Pulmonary artery endothelial cell (primary cell): ENCODE results near the gene CMTM8. TPM values are rescaled to one million over a fixed set of nuclear protein-coding genes. Genes with fewer than 3 reads are reported as not detected.
"Not testable (repeated sequence)": the region's sequence is repeated elsewhere in the genome, so short reads cannot be mapped to it uniquely, and the experiment has no call there.

Experiments
- DNase-seq: peaks from one replicate; pipeline ENCODE4 v3.0.0-alpha.2; 2011; ENCODE audit warnings: low read depth, low spot score
- total RNA-seq: library from RNA; depleted of rRNA; stranded (reverse); fragments of >200 nt; gene quantifications from 2 replicates; pipeline ENCODE4 v1.2.3, GENCODE V29; 2014

Gene CMTM8
- total RNA-seq, 1 donor from 2014 or later: 2.6 TPM

GRCh38 chr3:32228743-32229142 is 9.7 kb upstream of the CMTM8 start:
- DNase-seq: not testable (repeated sequence)

- DNase-seq: no peak
These were observed 8.9 kb upstream of the CMTM8 start for GRCh38 chr3:32229565-32229964.

- no peak for DNase-seq
These were observed 2.1 kb upstream of the CMTM8 start for GRCh38 chr3:32236377-32236776.

GRCh38 chr3:32237670-32238452 is 619 bp upstream of the CMTM8 start:
- DNase-seq: no peak

- DNase-seq: no peak
These were observed 1.1 kb downstream of the CMTM8 start for GRCh38 chr3:32239307-32240158.

- no peak for DNase-seq
These were observed 1.7 kb downstream of the CMTM8 start for GRCh38 chr3:32240159-32240545.

GRCh38 chr3:32241100-32241499 is 2.6 kb downstream of the CMTM8 start:
- no peak for DNase-seq

- DNase-seq: no peak
These were observed 5.0 kb downstream of the CMTM8 start for GRCh38 chr3:32243519-32243918.

GRCh38 chr3:32245200-32245599 is 6.7 kb downstream of the CMTM8 start:
- DNase-seq: no peak

GRCh38 chr3:32246079-32246675 is 7.7 kb downstream of the CMTM8 start:
- DNase-seq: no peak

GRCh38 chr3:32249184-32249782 is 10.8 kb downstream of the CMTM8 start:
- DNase-seq: no peak

GRCh38 chr3:32254268-32254667 is 15.8 kb downstream of the CMTM8 start:
- DNase-seq: no peak

- no peak for DNase-seq
These were observed 16.9 kb downstream of the CMTM8 start for GRCh38 chr3:32255345-32255744.

GRCh38 chr3:32256206-32256605 is 17.7 kb downstream of the CMTM8 start:
- DNase-seq: no peak

- DNase-seq: no peak
These were observed 18.6 kb downstream of the CMTM8 start for GRCh38 chr3:32257042-32257441.

GRCh38 chr3:32257641-32258438 is 19.4 kb downstream of the CMTM8 start:
- no peak for DNase-seq

- DNase-seq: no peak
These were observed 20.4 kb downstream of the CMTM8 start for GRCh38 chr3:32258869-32259268.

- DNase-seq: no peak
These were observed 23.1 kb downstream of the CMTM8 start for GRCh38 chr3:32261545-32261944.

GRCh38 chr3:32262201-32262600 is 23.7 kb downstream of the CMTM8 start:
- DNase-seq: no peak

- DNase-seq: no peak
These were observed 35.8 kb downstream of the CMTM8 start for GRCh38 chr3:32274306-32274705.

- no peak for DNase-seq
These were observed 37.0 kb downstream of the CMTM8 start for GRCh38 chr3:32275506-32275905.
